Upper lobe of left lung (tissue), 4 donors: ENCODE results near the gene SPAG16.

ENCODE experiments used
- EP300 ChIP-seq, 4 donors: sonication (generic); formaldehyde crosslinking; IDR thresholded peaks; one replicate each; pipeline ENCODE4 v1.5.1; 2017; ENCODE audit warnings: antibody characterized with exemption in 4 of 4, control low read depth in 2 of 4
- POLR2A ChIP-seq, 4 donors: fragments of 450-650 bp; IDR thresholded peaks; one replicate each; pipeline ENCODE4 v1.5.1; 2016 to 2017; ENCODE audit warnings: antibody characterized with exemption in 4 of 4, mild to moderate bottlenecking in 2 of 4
- POLR2AphosphoS5 ChIP-seq, 2 donors: sonication (generic); formaldehyde crosslinking; IDR thresholded peaks; one replicate each; pipeline ENCODE4 v1.5.1; 2017; ENCODE audit warnings: antibody characterized with exemption in 2 of 2
- TF ChIP-seq, protein P1 (sequence below), 6 experiments: fragments of 450-650 bp in 4 of 6; fragments of 200-600 bp in 2 of 6; sonication (generic) in 2 of 6; IDR thresholded peaks; one replicate each; pipeline ENCODE4 v1.5.1; 2016 to 2019; ENCODE audit warnings: antibody characterized with exemption in 6 of 6

GRCh38 chr2:214108598-214108997 lies 824.3 kb downstream of the SPAG16 start:
- TF ChIP-seq, protein P1, sequence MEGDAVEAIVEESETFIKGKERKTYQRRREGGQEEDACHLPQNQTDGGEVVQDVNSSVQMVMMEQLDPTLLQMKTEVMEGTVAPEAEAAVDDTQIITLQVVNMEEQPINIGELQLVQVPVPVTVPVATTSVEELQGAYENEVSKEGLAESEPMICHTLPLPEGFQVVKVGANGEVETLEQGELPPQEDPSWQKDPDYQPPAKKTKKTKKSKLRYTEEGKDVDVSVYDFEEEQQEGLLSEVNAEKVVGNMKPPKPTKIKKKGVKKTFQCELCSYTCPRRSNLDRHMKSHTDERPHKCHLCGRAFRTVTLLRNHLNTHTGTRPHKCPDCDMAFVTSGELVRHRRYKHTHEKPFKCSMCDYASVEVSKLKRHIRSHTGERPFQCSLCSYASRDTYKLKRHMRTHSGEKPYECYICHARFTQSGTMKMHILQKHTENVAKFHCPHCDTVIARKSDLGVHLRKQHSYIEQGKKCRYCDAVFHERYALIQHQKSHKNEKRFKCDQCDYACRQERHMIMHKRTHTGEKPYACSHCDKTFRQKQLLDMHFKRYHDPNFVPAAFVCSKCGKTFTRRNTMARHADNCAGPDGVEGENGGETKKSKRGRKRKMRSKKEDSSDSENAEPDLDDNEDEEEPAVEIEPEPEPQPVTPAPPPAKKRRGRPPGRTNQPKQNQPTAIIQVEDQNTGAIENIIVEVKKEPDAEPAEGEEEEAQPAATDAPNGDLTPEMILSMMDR (IDR thresholded peaks at IDR 0.05) = no peak
- no peak for TF ChIP-seq POLR2AphosphoS5 (IDR thresholded peaks at IDR 0.05)
- no peak for TF ChIP-seq POLR2A (IDR thresholded peaks at IDR 0.05)
- TF ChIP-seq EP300 (IDR thresholded peaks at IDR 0.05) = no peak
